Brain pericyte (primary cell): ENCODE measurements around the gene EIF3D.

Experiments used
- DNase-seq: peaks from one replicate; pipeline ENCODE4 v3.0.0-alpha.2; 2012; ENCODE audit warnings: low read depth, low spot score

The EIF3D gene

GRCh38 chr22:36466258-36466657 lies 62.7 kb downstream of the EIF3D start:
- no peak for DNase-seq

- no peak for DNase-seq
Measured at GRCh38 chr22:36465232-36466021, 63.5 kb downstream of the EIF3D start.

- no peak for DNase-seq
Measured at GRCh38 chr22:36464715-36465231, 64.2 kb downstream of the EIF3D start.

GRCh38 chr22:36463783-36464184 lies 65.2 kb downstream of the EIF3D start:
- no peak for DNase-seq

- DNase-seq: no peak
Measured at GRCh38 chr22:36461665-36462649, 67.0 kb downstream of the EIF3D start.
